Thoracic aorta (tissue), 2 donors: ENCODE measurements around the gene CPT2. TPM values are rescaled to one million over a fixed set of nuclear protein-coding genes. Genes with fewer than 3 reads are reported as not detected.
"Not testable (repeated sequence)": the region's sequence is repeated elsewhere in the genome, so short reads cannot be mapped to it uniquely, and the experiment has no call there.

ENCODE experiments used
- ATAC-seq: fragments of 150-250 bp; one replicate; pipeline ENCODE4 v1.8.0; 2017; ENCODE audit warnings: low read depth; ENCODE audit not compliant: insufficient number of reproducible peaks, low FRiP score
- DNase-seq: peaks from one replicate; pipeline ENCODE4 v3.0.0-alpha.2; 2020; ENCODE audit warnings: low spot score
- H3K27ac ChIP-seq, 2 donors: fragments of 200-600 bp; sonication (generic); 1 replicate in 1 of 2; 2 replicates in 1 of 2; pipeline ENCODE4 v1.5.1; 2016; ENCODE audit warnings: mild to moderate bottlenecking in 2 of 2, moderate library complexity in 2 of 2
- H3K27me3 ChIP-seq: fragments of 200-600 bp; sonication (generic); replicated peaks from 2 replicates; pipeline ENCODE4 v1.6.0; 2016; ENCODE audit warnings: mild to moderate bottlenecking; ENCODE audit not compliant: insufficient read depth
- H3K36me3 ChIP-seq: fragments of 200-600 bp; sonication (generic); one replicate; pipeline ENCODE4 v1.5.1; 2016
- H3K4me1 ChIP-seq, 2 donors: fragments of 200-600 bp; sonication (generic); 1 replicate in 1 of 2; 2 replicates in 1 of 2; pipeline versions ENCODE4 v1.5.1 to v1.6.0; 2016; ENCODE audit warnings: low read depth in 2 of 2, mild to moderate bottlenecking in 1 of 2; ENCODE audit not compliant: control insufficient read depth in 1 of 2
- H3K4me3 ChIP-seq: fragments of 200-600 bp; sonication (generic); 2 replicates; pipeline ENCODE4 v1.5.1; 2016; ENCODE audit warnings: mild to moderate bottlenecking
- H3K9me3 ChIP-seq: fragments of 200-600 bp; sonication (generic); 2 replicates; pipeline ENCODE4 v1.5.1; 2016
- total RNA-seq, 2 donors: library from RNA; depleted of rRNA; stranded (reverse); fragments of >200 nt; gene quantifications; one replicate each; pipeline versions ENCODE4 v1.1.0 to v1.2.3, GENCODE V29; 2016
- TF ChIP-seq, protein P1 (sequence below): fragments of 200-600 bp; sonication (generic); IDR thresholded peaks from one replicate; pipeline ENCODE4 v1.5.1; 2019; ENCODE audit warnings: antibody characterized with exemption

The CPT2 gene
- total RNA-seq, 2 donors from 2014 or later: 6.6 to 20.4 TPM

DNA sequence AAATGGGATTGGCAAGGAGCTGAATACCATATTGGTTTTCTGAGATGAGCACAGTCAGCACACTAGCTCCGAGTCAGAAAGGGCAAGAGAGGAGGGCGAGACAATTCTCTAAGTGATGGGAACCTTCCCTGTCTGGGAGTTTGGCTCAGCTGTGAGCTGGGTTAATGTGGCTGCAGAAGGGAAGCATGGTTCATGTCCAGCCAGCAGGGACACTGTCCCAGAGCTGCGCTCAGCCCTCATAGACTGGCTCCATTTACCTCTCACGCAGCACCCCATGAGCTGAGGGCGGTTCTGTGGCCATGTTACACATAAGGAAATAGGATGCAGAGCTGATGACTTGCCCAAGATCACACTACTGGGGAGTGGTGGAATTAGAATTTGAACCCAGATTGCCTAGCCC, 15.7 kb upstream of the CPT2 start:
- TF ChIP-seq, protein P1, sequence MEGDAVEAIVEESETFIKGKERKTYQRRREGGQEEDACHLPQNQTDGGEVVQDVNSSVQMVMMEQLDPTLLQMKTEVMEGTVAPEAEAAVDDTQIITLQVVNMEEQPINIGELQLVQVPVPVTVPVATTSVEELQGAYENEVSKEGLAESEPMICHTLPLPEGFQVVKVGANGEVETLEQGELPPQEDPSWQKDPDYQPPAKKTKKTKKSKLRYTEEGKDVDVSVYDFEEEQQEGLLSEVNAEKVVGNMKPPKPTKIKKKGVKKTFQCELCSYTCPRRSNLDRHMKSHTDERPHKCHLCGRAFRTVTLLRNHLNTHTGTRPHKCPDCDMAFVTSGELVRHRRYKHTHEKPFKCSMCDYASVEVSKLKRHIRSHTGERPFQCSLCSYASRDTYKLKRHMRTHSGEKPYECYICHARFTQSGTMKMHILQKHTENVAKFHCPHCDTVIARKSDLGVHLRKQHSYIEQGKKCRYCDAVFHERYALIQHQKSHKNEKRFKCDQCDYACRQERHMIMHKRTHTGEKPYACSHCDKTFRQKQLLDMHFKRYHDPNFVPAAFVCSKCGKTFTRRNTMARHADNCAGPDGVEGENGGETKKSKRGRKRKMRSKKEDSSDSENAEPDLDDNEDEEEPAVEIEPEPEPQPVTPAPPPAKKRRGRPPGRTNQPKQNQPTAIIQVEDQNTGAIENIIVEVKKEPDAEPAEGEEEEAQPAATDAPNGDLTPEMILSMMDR: no peak
- Histone ChIP-seq H3K27me3 (no peaks in the 10 kb centered on the region), H3K4me3 (no peak overlapping the region), H3K9me3 (no peaks in the 10 kb centered on the region), H3K4me1 (peaks cover 5 to 16% of the 10 kb centered on the region in 2 donors), H3K36me3 (no peaks in the 10 kb centered on the region), H3K27ac (no peak overlapping the region)
- DNase-seq (no peak), ATAC-seq (no peak)

- DNase-seq: peak; percentile 51
- Histone ChIP-seq H3K27ac (no peak overlapping the region), H3K9me3 (no peaks in the 10 kb centered on the region), H3K27me3 (no peaks in the 10 kb centered on the region), H3K4me3 (peak overlapping the region; percentile 2), H3K36me3 (no peaks in the 10 kb centered on the region), H3K4me1 (peaks cover under 1 to 4% of the 10 kb centered on the region in 2 donors)
- ATAC-seq: no peak
- TF ChIP-seq, protein P1: peak; percentile 84
Observed at GRCh38 chr1:53182111-53182593, 14.5 kb upstream of the CPT2 start.

DNA sequence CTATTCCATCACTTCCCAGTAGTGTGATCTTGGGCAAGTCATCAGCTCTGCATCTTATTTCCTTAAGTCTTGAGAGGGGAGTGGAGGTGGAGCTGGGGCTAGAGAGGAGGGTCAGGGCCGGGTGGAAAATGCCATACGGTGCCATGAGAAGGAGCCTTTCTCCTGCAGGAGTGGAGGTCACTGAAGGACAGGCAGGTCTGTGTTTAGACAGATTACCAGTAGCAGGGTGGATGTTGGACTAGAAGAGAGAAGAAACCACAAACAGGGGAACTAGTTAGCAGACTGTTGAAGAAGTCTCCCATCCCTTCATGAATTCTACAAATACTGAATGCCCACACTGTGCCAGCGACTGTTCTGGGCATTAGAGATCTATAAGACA, 13.9 kb upstream of the CPT2 start:
- H3K9me3 ChIP-seq: no peaks in the 10 kb centered on the region
- no peak overlapping the region for H3K27ac ChIP-seq
- no peak for ATAC-seq
- TF ChIP-seq, protein P1: no peak
- no peaks in the 10 kb centered on the region for H3K27me3 ChIP-seq
- no peak overlapping the region for H3K4me3 ChIP-seq
- no peak for DNase-seq
- no peaks in the 10 kb centered on the region for H3K4me1 ChIP-seq
- no peaks in the 10 kb centered on the region for H3K36me3 ChIP-seq

- DNase-seq: no peak
- Histone ChIP-seq H3K27me3 (no peaks in the 10 kb centered on the region), H3K4me1 (no peaks in the 10 kb centered on the region), H3K27ac (no peak overlapping the region), H3K4me3 (no peak overlapping the region), H3K36me3 (no peaks in the 10 kb centered on the region), H3K9me3 (no peaks in the 10 kb centered on the region)
- TF ChIP-seq, protein P1: no peak
- no peak for ATAC-seq
Observed at GRCh38 chr1:53183095-53183990, 13.3 kb upstream of the CPT2 start.

- not testable (repeated sequence) for DNase-seq, H3K9me3 ChIP-seq, H3K36me3 ChIP-seq, H3K27me3 ChIP-seq, H3K4me1 ChIP-seq, H3K4me3 ChIP-seq, H3K27ac ChIP-seq, ATAC-seq
Observed at GRCh38 chr1:53185955-53186297, 10.7 kb upstream of the CPT2 start.
